ENCODE data around the gene MALT1.

The MALT1 gene

GRCh38 chr18:58668211-58668610 lies 3.1 kb upstream of the MALT1 start:
- DNase-seq (ENCODE audit: extremely low spot score) = no peak
- TF ChIP-seq CTCF (IDR thresholded peaks at IDR 0.05; ENCODE audit: control extremely low read depth, extremely low read depth, low read depth, missing control alignments) = no peak
- POLR2A ChIA-PET = no interaction called here
- CTCF ChIA-PET = interaction anchor here (1.1 to 5.6 kb wide), 3 partner anchors 10 to 129 kb away, joined by 3 to 36 read pairs (median 24); no protein-coding TSS in a partner anchor

- ChIA-PET POLR2A (no interaction called here), CTCF (interaction anchor here (1.3 to 5.6 kb wide), 3 partner anchors 11 to 140 kb away, joined by 6 to 36 read pairs (median 24); no protein-coding TSS in a partner anchor)
- DNase-seq (ENCODE audit: extremely low spot score) = no peak
- TF ChIP-seq CTCF (IDR thresholded peaks at IDR 0.05; ENCODE audit: control extremely low read depth, extremely low read depth, low read depth, missing control alignments) = no peak
Measured at GRCh38 chr18:58668897-58669296, 2.4 kb upstream of the MALT1 start.

- no peak for DNase-seq (ENCODE audit: extremely low spot score)
Measured at GRCh38 chr18:58669731-58670378, 1.4 kb upstream of the MALT1 start.

GRCh38 chr18:58670404-58671110 lies 708 bp upstream of the MALT1 start:
- ChIA-PET CTCF (interaction anchor here (0.8 to 5.6 kb wide), 19 partner anchors 9 to 171 kb away, joined by 3 to 36 read pairs (median 4); no protein-coding TSS in a partner anchor), POLR2A (interaction anchor here (0.7 to 1.4 kb wide), 10 partner anchors 13 to 144 kb away, joined by 3 to 7 read pairs (median 4); no protein-coding TSS in a partner anchor)
- TF ChIP-seq CTCF (IDR thresholded peaks at IDR 0.05; ENCODE audit: control extremely low read depth, extremely low read depth, low read depth, missing control alignments) = no peak
- no peak for DNase-seq (ENCODE audit: extremely low spot score)

More at GRCh38 chr18:58669731-58670378, 1.4 kb upstream of the MALT1 start:
- POLR2A ChIA-PET = interaction anchor here (0.7 to 1.4 kb wide), 3 partner anchors 12 to 133 kb away, joined by 3 to 7 read pairs (median 4); no protein-coding TSS in a partner anchor
- CTCF ChIA-PET = interaction anchor here (0.8 to 5.6 kb wide), 12 partner anchors 9 to 146 kb away, joined by 3 to 36 read pairs (median 6); no protein-coding TSS in a partner anchor
- no peak for TF ChIP-seq CTCF (IDR thresholded peaks at IDR 0.05; ENCODE audit: control extremely low read depth, extremely low read depth, low read depth, missing control alignments)

GRCh38 chr18:58671632-58672564 lies 633 bp downstream of the MALT1 start:
- POLR2A ChIA-PET = interaction anchor here (0.5 to 1.3 kb wide), 10 partner anchors 11 to 145 kb away, joined by 3 to 6 read pairs (median 4); no protein-coding TSS in a partner anchor
- CTCF ChIA-PET = interaction anchor here (1.0 to 5.6 kb wide), 16 partner anchors 10 to 172 kb away, joined by 3 to 36 read pairs (median 4); no protein-coding TSS in a partner anchor
- TF ChIP-seq CTCF (IDR thresholded peaks at IDR 0.05; ENCODE audit: control extremely low read depth, extremely low read depth, low read depth, missing control alignments) = peak; percentile 1
- peak; percentile 53 for DNase-seq (ENCODE audit: extremely low spot score)
